ENCODE measurements around the gene PTTG1.

Gene PTTG1

DNA sequence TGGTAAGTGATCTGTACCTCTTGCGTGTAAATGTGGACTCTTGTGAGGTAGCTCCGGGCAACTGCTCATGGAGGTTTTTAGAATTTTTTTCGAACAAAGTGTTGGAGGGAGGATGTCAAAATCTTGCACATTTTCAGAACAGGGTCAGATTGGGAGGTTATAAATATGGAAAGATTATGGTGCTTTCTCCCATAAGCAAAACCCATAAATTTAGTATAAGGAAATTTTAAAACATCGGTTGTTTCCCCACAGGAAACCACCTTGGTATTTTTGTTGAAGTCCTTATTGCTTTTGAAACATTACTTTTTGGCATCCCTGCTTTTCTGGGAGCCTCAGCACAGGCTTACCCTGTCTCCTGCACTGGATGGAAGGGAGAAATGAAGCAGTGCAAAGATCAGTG is 33.9 kb downstream of the PTTG1 start:
- TF ChIP-seq GATA2 (IDR thresholded peaks at IDR 0.05; ENCODE audit: low read depth, low read length) (no peak), GATA3 (IDR thresholded peaks at IDR 0.05; ENCODE audit: low read depth, low read length) (no peak)

DNA sequence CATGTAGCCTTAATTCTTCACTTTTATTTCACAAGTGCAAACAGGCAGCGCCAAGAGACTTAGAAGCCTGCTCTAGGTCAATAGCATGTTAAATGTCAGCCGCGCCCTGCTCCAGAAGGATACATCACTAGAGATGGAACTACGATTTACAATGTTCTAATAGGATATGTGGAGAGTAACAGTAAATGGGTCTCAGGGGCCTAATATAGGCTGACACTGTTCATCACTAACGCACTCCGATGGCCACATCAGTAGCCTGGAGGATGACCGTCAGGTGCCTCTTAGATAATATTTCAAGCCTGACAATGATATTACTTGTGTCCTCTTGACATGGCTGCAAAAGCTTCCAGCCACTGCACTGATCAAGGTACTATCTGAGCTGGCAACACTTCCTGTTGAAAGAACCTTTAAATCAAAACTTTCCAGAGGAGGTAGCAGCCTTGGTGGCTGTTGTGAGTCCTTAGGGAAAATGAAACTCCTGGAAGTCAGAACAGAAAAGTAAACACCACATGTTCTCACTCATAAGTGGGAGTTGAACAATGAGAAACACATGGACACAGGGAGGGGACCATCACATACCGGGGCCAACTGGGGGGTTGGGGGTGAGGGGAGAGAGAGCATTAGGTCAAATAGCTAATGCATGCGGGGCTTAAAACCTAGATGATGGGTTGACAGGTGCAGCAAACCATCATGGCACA is 35.0 kb downstream of the PTTG1 start:
- no peak for TF ChIP-seq GATA3 (IDR thresholded peaks at IDR 0.05; ENCODE audit: low read depth, low read length)
- TF ChIP-seq GATA2 (IDR thresholded peaks at IDR 0.05; ENCODE audit: low read depth, low read length) = no peak

- TF ChIP-seq GATA3 (IDR thresholded peaks at IDR 0.05; ENCODE audit: low read depth, low read length) (no peak), GATA2 (IDR thresholded peaks at IDR 0.05; ENCODE audit: low read depth, low read length) (no peak)
These were observed 35.6 kb downstream of the PTTG1 start for GRCh38 chr5:160457252-160457651.

DNA sequence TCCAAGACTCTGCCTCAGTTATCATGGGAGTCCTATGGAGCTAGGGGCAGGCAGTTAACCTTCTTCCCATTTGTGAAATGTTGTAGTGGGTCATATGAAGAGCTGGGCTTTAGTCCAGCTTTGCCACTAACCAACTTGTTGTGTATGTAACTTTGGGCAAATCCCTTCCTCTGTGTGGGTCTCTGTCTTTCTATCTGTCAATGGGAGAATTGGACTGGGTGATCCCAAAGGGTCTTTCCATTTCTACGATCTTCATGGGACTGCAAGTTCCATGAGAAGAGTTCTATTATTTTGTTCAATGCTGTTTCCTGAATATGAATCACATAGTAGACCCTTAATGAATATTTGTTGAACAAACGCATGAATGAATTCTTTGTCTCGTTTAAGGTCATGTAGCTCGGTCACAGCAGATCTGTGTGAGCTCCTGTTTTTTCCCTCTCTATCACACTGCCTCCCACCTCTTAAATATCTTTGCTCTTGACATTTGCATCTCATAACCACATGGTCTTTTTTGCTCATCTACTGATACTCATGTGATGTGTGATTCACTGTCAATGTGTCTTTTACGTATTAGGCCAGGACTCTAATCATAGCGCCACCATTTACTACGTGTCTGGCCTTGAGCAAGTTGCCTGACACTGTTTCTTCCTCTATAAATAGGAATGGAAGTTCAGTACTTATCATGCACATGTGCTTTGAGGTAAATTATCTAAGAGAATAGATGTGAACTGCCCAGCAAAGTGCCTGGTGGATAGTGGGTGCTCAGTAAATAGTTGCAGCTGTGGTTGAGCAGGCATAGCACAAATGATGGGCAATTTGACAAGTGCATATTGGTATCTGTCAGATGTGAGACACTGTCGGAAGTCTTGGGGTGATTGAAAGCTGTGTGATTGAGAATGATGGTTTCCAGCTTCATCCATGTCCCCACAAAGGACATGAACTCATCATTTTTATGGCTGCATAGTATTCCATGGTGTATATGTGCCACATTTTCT is 37.4 kb downstream of the PTTG1 start:
- no peak for TF ChIP-seq GATA2 (IDR thresholded peaks at IDR 0.05; ENCODE audit: low read depth, low read length)

- no peak for TF ChIP-seq GATA3 (IDR thresholded peaks at IDR 0.05; ENCODE audit: low read depth, low read length)
- no peak for TF ChIP-seq GATA2 (IDR thresholded peaks at IDR 0.05; ENCODE audit: low read depth, low read length)
These were observed 38.9 kb downstream of the PTTG1 start for GRCh38 chr5:160460377-160461049.

DNA sequence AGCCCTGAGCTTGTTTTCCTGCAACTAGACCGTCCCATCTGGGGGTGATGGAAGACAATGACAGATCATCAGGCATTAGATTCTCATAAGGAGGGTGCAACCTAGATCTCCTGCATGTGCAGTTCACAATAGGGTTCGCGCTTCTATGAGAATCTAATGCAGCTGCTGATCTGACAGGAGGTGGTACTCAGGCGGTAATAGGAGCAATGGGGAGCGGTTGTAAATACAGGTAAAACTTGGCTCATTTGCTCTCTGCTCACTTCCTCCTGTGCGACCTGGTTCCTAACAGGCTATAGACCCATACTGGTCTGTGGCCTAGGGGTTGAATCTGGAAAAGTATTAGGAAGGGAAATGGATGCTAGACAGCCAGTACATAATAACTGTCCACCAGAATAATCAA is 39.7 kb downstream of the PTTG1 start:
- no peak for TF ChIP-seq GATA2 (IDR thresholded peaks at IDR 0.05; ENCODE audit: low read depth, low read length)
- no peak for TF ChIP-seq GATA3 (IDR thresholded peaks at IDR 0.05; ENCODE audit: low read depth, low read length)

DNA sequence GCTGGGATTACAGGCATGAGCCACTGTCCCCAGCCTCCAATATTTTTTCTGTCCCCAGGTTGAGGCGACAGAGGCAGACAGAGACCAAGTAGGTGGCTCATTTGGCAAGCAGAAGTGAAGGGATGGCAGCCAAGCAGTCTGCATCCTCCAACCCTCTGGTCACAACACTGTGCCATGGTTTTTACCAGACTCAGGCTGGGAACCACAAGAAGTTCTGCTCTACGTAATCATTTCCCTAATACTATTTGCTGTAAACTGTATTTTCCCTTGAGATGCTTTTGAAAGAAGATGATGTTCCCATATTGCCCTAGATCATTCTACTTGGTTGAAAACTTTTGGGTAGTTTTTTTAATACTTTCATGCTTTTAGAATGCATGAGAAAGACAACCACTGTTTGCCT is 40.5 kb downstream of the PTTG1 start:
- TF ChIP-seq GATA3 (IDR thresholded peaks at IDR 0.05; ENCODE audit: low read depth, low read length) = no peak
- no peak for TF ChIP-seq GATA2 (IDR thresholded peaks at IDR 0.05; ENCODE audit: low read depth, low read length)

DNA sequence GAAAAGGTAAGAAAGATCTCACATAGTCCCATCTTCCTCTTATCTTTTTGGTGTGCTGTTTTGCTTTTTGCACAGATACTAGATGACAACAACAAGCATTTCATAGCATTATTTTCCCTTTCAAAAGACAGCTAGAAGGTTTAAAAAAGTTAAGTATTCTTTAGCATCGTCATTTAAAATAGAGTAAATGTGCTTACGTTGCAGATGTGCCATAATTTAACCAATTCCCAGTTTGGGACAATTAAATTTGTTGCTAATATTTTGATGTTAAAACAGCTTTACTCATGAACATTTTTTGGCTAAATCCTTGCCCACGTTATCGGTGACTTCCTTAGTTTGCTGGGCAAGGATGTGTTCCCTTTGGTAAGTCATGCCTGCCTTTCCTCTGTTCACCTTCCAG is 41.6 kb downstream of the PTTG1 start:
- no peak for TF ChIP-seq GATA3 (IDR thresholded peaks at IDR 0.05; ENCODE audit: low read depth, low read length)
- no peak for TF ChIP-seq GATA2 (IDR thresholded peaks at IDR 0.05; ENCODE audit: low read depth, low read length)

DNA sequence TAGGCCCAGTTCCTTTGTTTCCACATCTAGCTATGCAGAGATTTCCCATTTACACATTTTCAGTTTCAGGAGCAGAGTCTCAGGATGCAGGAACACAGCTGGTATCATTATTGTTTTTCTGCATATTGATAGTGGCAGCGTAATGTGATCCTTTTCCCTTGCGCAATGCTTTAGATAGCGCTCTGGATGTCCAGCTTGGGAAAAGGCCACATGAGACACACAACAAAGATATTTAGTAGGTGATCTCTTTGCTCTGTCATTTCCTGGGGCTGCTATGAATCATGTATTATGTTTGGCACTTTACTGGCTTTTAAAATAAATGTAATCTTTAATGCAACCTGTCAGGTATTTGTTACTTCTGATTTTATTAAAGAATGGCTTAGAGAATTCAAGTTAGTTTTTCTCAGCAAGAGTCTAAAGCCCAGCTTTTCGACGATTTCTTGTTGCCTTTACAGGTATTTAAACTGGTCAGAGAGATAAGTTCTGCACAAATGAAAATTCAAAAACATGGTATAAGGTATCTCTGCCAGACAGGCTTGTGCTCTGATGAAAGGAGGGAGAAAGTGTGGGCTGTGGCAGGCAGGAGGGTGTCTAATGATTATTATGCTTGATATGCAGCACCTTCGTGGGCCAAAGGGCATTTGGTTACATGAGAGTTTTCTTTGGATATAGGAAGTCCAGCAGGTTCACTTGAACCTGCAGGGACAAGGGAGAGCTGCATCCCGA is 42.2 kb downstream of the PTTG1 start:
- TF ChIP-seq GATA3 (IDR thresholded peaks at IDR 0.05; ENCODE audit: low read depth, low read length) = no peak
- TF ChIP-seq GATA2 (IDR thresholded peaks at IDR 0.05; ENCODE audit: low read depth, low read length) = no peak

DNA sequence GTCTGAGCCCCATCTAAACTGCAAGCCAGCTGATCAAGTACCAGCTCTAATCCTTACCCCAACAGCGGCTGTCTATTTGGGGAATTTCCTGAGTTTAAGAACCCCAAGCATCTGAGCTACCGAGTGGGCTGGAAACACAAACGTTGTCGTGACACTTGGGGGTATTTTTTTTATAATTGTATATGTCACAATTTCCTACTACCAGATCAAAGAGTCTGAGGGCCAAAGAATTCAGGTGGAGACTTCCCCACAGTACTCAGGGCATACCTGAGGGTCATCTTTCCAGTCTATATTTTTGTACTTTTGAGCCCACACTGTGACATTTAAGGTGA is 42.8 kb downstream of the PTTG1 start:
- TF ChIP-seq GATA3 (IDR thresholded peaks at IDR 0.05; ENCODE audit: low read depth, low read length) = no peak
- TF ChIP-seq GATA2 (IDR thresholded peaks at IDR 0.05; ENCODE audit: low read depth, low read length) = no peak

DNA sequence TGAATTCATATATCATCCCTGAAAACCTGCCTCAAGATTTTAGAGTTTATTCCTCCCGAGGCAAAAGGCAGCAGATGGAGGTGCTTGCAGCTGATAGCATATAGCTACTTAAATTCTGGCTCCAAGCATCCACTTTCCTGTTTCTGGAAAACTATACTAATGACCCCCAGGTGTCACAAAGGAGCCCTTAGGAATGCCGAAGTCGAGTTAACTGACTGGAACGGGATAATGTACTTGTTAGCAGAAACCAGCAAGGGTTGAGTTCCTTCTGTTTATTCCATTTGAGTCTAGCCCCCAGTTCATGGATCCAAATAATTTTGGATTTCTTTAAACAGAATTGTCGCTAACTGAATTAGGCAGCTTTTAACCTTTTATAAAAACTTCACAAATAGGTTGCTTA is 44.5 kb downstream of the PTTG1 start:
- TF ChIP-seq GATA2 (IDR thresholded peaks at IDR 0.05; ENCODE audit: low read depth, low read length) = no peak
- TF ChIP-seq GATA3 (IDR thresholded peaks at IDR 0.05; ENCODE audit: low read depth, low read length) = no peak

- no peak for TF ChIP-seq GATA2 (IDR thresholded peaks at IDR 0.05; ENCODE audit: low read depth, low read length)
- TF ChIP-seq GATA3 (IDR thresholded peaks at IDR 0.05; ENCODE audit: low read depth, low read length) = no peak
These were observed 45.4 kb downstream of the PTTG1 start for GRCh38 chr5:160466889-160467554.

GRCh38 chr5:160467555-160468362 is 46.1 kb downstream of the PTTG1 start:
- TF ChIP-seq GATA2 (IDR thresholded peaks at IDR 0.05; ENCODE audit: low read depth, low read length) = no peak
